Neural progenitor cell (in vitro differentiated cells): Measurements from ENCODE around the gene FGD6.

Experiments
- EZH2 ChIP-seq: fragments of 200-600 bp; sonication (generic); IDR thresholded peaks from 2 replicates; pipeline ENCODE4 v1.6.1; 2017; ENCODE audit warnings: antibody characterized with exemption, mild to moderate bottlenecking, moderate library complexity
- EZH2phosphoT487 ChIP-seq: fragments of 200-600 bp; sonication (generic); IDR thresholded peaks from 2 replicates; pipeline ENCODE4 v1.6.1; 2017; ENCODE audit warnings: antibody characterized with exemption
- TF ChIP-seq, protein P1 (sequence below): fragments of 200-600 bp; sonication (generic); IDR thresholded peaks from 2 replicates; pipeline ENCODE4 v1.5.1; 2017; ENCODE audit warnings: antibody characterized with exemption, mild to moderate bottlenecking

DNA sequence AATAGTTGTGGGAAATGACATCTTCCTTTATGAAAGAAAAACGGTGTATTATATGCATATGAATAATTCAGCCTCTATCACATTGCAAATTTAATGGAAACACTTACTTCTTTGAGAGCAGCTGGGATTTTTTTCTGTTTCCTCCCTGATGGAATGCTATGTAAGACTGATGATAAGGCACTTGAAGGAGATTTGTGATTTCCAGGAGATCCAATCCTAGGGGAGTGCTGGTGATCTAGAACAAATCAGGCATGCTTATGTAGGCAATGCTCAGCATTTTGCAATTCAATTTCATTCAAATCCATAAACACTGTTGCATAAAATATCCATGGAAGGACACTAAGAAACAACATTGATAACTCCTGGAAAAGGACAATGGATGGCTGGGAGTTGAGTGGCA, 127.8 kb downstream of the FGD6 start:
- TF ChIP-seq, protein P1, sequence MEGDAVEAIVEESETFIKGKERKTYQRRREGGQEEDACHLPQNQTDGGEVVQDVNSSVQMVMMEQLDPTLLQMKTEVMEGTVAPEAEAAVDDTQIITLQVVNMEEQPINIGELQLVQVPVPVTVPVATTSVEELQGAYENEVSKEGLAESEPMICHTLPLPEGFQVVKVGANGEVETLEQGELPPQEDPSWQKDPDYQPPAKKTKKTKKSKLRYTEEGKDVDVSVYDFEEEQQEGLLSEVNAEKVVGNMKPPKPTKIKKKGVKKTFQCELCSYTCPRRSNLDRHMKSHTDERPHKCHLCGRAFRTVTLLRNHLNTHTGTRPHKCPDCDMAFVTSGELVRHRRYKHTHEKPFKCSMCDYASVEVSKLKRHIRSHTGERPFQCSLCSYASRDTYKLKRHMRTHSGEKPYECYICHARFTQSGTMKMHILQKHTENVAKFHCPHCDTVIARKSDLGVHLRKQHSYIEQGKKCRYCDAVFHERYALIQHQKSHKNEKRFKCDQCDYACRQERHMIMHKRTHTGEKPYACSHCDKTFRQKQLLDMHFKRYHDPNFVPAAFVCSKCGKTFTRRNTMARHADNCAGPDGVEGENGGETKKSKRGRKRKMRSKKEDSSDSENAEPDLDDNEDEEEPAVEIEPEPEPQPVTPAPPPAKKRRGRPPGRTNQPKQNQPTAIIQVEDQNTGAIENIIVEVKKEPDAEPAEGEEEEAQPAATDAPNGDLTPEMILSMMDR = no peak
- TF ChIP-seq EZH2 (no peak), EZH2phosphoT487 (no peak)
